NCI-H446 treated with DMSO at 0.1 percent for 48 hours (cell line): Measurements from ENCODE around the gene SHISA7.
A peak's percentile ranks its signal among the peaks of the same experiment; 100 is the strongest.

Experiments used
- DNase-seq: peaks from one replicate; lab custom pipeline; 2025; lab: John Stamatoyannopoulos, UW

Gene SHISA7

GRCh38 chr19:55443045-55443823 lies at the start of gene SHISA7:
Gene SHISA7 (minus strand): TSS chr19:55443300. CDS start chr19:55442863, 437 bp downstream.
- no peak for DNase-seq

- DNase-seq = no peak
Observed at GRCh38 chr19:55492362-55492944, 49.4 kb upstream of the SHISA7 start.

- DNase-seq = no peak
Observed at GRCh38 chr19:55491546-55492360, 48.7 kb upstream of the SHISA7 start.

- no peak for DNase-seq
Observed at GRCh38 chr19:55490478-55491432, 47.7 kb upstream of the SHISA7 start.

- no peak for DNase-seq
Observed at GRCh38 chr19:55489711-55490477, 46.8 kb upstream of the SHISA7 start.

GRCh38 chr19:55488986-55489710 lies 46.0 kb upstream of the SHISA7 start:
- no peak for DNase-seq

GRCh38 chr19:55487924-55488687 lies 45.0 kb upstream of the SHISA7 start, which contains the start of gene SSC5D:
Gene SSC5D (plus strand): TSS chr19:55488436. CDS start chr19:55488590, 154 bp downstream.
- no peak for DNase-seq

- peak; percentile 60 for DNase-seq
Observed at GRCh38 chr19:55486971-55487923, 44.1 kb upstream of the SHISA7 start.

GRCh38 chr19:55486043-55486970 lies 43.2 kb upstream of the SHISA7 start:
- DNase-seq = no peak

- no peak for DNase-seq
Observed at GRCh38 chr19:55485439-55486011, 42.4 kb upstream of the SHISA7 start.

GRCh38 chr19:55484593-55485438 lies 41.7 kb upstream of the SHISA7 start, which contains the start of gene NAT14:
Gene NAT14 (plus strand): TSS chr19:55485188. CDS start chr19:55485709, 521 bp downstream.
- no peak for DNase-seq

- DNase-seq = no peak
Observed at GRCh38 chr19:55483706-55484592, 40.8 kb upstream of the SHISA7 start.

GRCh38 chr19:55482967-55483705 lies 40.0 kb upstream of the SHISA7 start:
- no peak for DNase-seq
